HEK293 (cell line): Measurements from ENCODE around the gene CFAP53.

Source experiments
- CTCF ChIA-PET: fragments of 350-600 bp; formaldehyde crosslinking; extraction: SDS; loops from one replicate; lab custom pipeline; 2021; ENCODE audit warnings: antibody characterized with exemption; lab: Yijun Ruan, JAX
- POLR2A ChIA-PET: fragments of 300-600 bp; formaldehyde crosslinking; extraction: SDS; loops from one replicate; lab custom pipeline; 2020; ENCODE audit warnings: antibody characterized with exemption, inconsistent platforms; lab: Yijun Ruan, JAX
- H3K27ac ChIP-seq: fragments of 200-500 bp; sonication (Bioruptor generic); 2 replicates; pipeline ENCODE4 v1.5.1; 2014; ENCODE audit warnings: low read depth, low read length, control low read depth, inconsistent platforms; ENCODE audit errors: extremely low read depth
- H3K36me3 ChIP-seq, 2 experiments: fragments of 200-500 bp in 1 of 2; sonication (Bioruptor generic) in 1 of 2; 1 replicate in 1 of 2; 2 replicates in 1 of 2; pipeline ENCODE4 v1.5.1; 2014 to 2017; ENCODE audit warnings: inconsistent platforms in 2 of 2, low read length in 2 of 2; ENCODE audit not compliant: control insufficient read depth in 2 of 2, insufficient read depth in 1 of 2
- H3K4me1 ChIP-seq: fragments of 200-500 bp; sonication (Bioruptor generic); 2 replicates; pipeline ENCODE4 v1.5.1; 2014; ENCODE audit warnings: mild to moderate bottlenecking, low read length, inconsistent platforms; ENCODE audit not compliant: control insufficient read depth, insufficient read depth
- H3K4me3 ChIP-seq: 2 replicates; pipeline ENCODE4 v1.5.1; 2011; ENCODE audit warnings: low read depth, mild to moderate bottlenecking, control low read depth, low read length, moderate library complexity
- H3K9me3 ChIP-seq: fragments of 200-500 bp; sonication (Bioruptor generic); 2 replicates; pipeline ENCODE4 v1.5.1; 2014; ENCODE audit warnings: low read depth, low read length, inconsistent platforms; ENCODE audit not compliant: control insufficient read depth, insufficient read depth
- FEZF1 ChIP-seq: fragments of 450-650 bp; formaldehyde crosslinking; IDR thresholded peaks from 2 replicates; pipeline ENCODE4 v1.5.1; 2016; ENCODE audit warnings: missing biosample characterization, missing genetic modification characterization
- GFI1B ChIP-seq: fragments of 450-650 bp; formaldehyde crosslinking; IDR thresholded peaks from 2 replicates; pipeline ENCODE4 v1.5.1; 2016; ENCODE audit warnings: missing biosample characterization, missing genetic modification characterization
- OSR2 ChIP-seq: fragments of 450-650 bp; formaldehyde crosslinking; IDR thresholded peaks from 2 replicates; pipeline ENCODE4 v1.5.1; 2016; ENCODE audit warnings: missing biosample characterization, missing genetic modification characterization
- WT1 ChIP-seq: fragments of 450-650 bp; formaldehyde crosslinking; IDR thresholded peaks from 2 replicates; pipeline ENCODE4 v1.5.1; 2016; ENCODE audit warnings: missing biosample characterization, missing genetic modification characterization
- ZBTB8A ChIP-seq: fragments of 450-650 bp; formaldehyde crosslinking; IDR thresholded peaks from 2 replicates; pipeline ENCODE4 v1.5.1; 2016; ENCODE audit warnings: missing biosample characterization, missing genetic modification characterization
- ZFP3 ChIP-seq: fragments of 450-650 bp; formaldehyde crosslinking; IDR thresholded peaks from 2 replicates; pipeline ENCODE4 v1.5.1; 2016; ENCODE audit warnings: low read depth, missing biosample characterization, missing genetic modification characterization
- ZNF112 ChIP-seq: fragments of 450-650 bp; formaldehyde crosslinking; IDR thresholded peaks from 2 replicates; pipeline ENCODE4 v1.5.0; 2017; ENCODE audit warnings: missing biosample characterization, missing genetic modification characterization
- ZNF114 ChIP-seq: fragments of 450-650 bp; formaldehyde crosslinking; IDR thresholded peaks from 2 replicates; pipeline ENCODE4 v1.5.0; 2017; ENCODE audit warnings: missing biosample characterization, missing genetic modification characterization
- ZNF121 ChIP-seq: fragments of 450-650 bp; formaldehyde crosslinking; IDR thresholded peaks from 2 replicates; pipeline ENCODE4 v1.5.1; 2016; ENCODE audit warnings: missing biosample characterization, missing genetic modification characterization
- ZNF148 ChIP-seq: fragments of 450-650 bp; formaldehyde crosslinking; IDR thresholded peaks from 2 replicates; pipeline ENCODE4 v1.5.0; 2017; ENCODE audit warnings: missing biosample characterization, missing genetic modification characterization, borderline replicate concordance
- ZNF155 ChIP-seq: fragments of 450-650 bp; formaldehyde crosslinking; IDR thresholded peaks from 2 replicates; pipeline ENCODE4 v1.5.1; 2016; ENCODE audit warnings: missing biosample characterization, missing genetic modification characterization
- ZNF16 ChIP-seq: fragments of 450-650 bp; formaldehyde crosslinking; IDR thresholded peaks from 2 replicates; pipeline ENCODE4 v1.5.1; 2016; ENCODE audit warnings: low read depth, missing biosample characterization, missing genetic modification characterization
- ZNF18 ChIP-seq: fragments of 450-650 bp; formaldehyde crosslinking; IDR thresholded peaks from 2 replicates; pipeline ENCODE4 v1.5.1; 2016; ENCODE audit warnings: missing biosample characterization, missing genetic modification characterization
- ZNF223 ChIP-seq: fragments of 450-650 bp; formaldehyde crosslinking; IDR thresholded peaks from 2 replicates; pipeline ENCODE4 v1.5.1; 2016; ENCODE audit warnings: missing biosample characterization, missing genetic modification characterization
- ZNF23 ChIP-seq: fragments of 450-650 bp; formaldehyde crosslinking; IDR thresholded peaks from 2 replicates; pipeline ENCODE4 v1.5.1; 2016; ENCODE audit warnings: missing biosample characterization, missing genetic modification characterization, borderline replicate concordance
- ZNF510 ChIP-seq: fragments of 450-650 bp; formaldehyde crosslinking; IDR thresholded peaks from 2 replicates; pipeline ENCODE4 v1.5.1; 2018; ENCODE audit warnings: mild to moderate bottlenecking, missing genetic modification characterization, missing biosample characterization; ENCODE audit not compliant: insufficient replicate concordance
- ZNF514 ChIP-seq: fragments of 450-650 bp; formaldehyde crosslinking; IDR thresholded peaks from 2 replicates; pipeline ENCODE4 v1.5.1; 2016; ENCODE audit warnings: missing biosample characterization, missing genetic modification characterization
- ZNF544 ChIP-seq: fragments of 450-650 bp; formaldehyde crosslinking; IDR thresholded peaks from 2 replicates; pipeline ENCODE4 v1.5.0; 2017; ENCODE audit warnings: missing biosample characterization, missing genetic modification characterization
- ZNF549 ChIP-seq: fragments of 450-650 bp; IDR thresholded peaks from 2 replicates; pipeline ENCODE4 v1.5.1; 2018; ENCODE audit warnings: missing biosample characterization, missing genetic modification characterization, mild to moderate bottlenecking, inconsistent platforms, moderate library complexity
- ZNF558 ChIP-seq: fragments of 450-650 bp; formaldehyde crosslinking; IDR thresholded peaks from 2 replicates; pipeline ENCODE4 v1.5.1; 2016; ENCODE audit warnings: missing biosample characterization, missing genetic modification characterization
- ZNF664 ChIP-seq: fragments of 450-650 bp; formaldehyde crosslinking; IDR thresholded peaks from 2 replicates; pipeline ENCODE4 v1.5.1; 2016; ENCODE audit warnings: missing biosample characterization, missing genetic modification characterization
- ZNF777 ChIP-seq: fragments of 450-650 bp; formaldehyde crosslinking; IDR thresholded peaks from 2 replicates; pipeline ENCODE4 v1.5.1; 2017; ENCODE audit warnings: missing biosample characterization, missing genetic modification characterization, borderline replicate concordance
- TF ChIP-seq, protein P1 (sequence below): fragments of 450-650 bp; formaldehyde crosslinking; IDR thresholded peaks from 2 replicates; pipeline ENCODE4 v1.5.1; 2016; ENCODE audit warnings: missing biosample characterization, missing genetic modification characterization
- TF ChIP-seq, protein P2 (sequence below): sonication (generic); formaldehyde crosslinking; IDR thresholded peaks from 2 replicates; pipeline ENCODE4 v1.8.1; 2022; ENCODE audit warnings: mild to moderate bottlenecking, moderate library complexity, missing genetic modification reagents
- TF ChIP-seq, protein P3 (sequence below): fragments of 450-650 bp; formaldehyde crosslinking; IDR thresholded peaks from 2 replicates; pipeline ENCODE4 v1.5.1; 2016; ENCODE audit warnings: missing biosample characterization, missing genetic modification characterization
- TF ChIP-seq, protein P4 (sequence below): fragments of 450-650 bp; formaldehyde crosslinking; IDR thresholded peaks from 2 replicates; pipeline ENCODE4 v1.5.1; 2017; ENCODE audit warnings: missing biosample characterization, missing genetic modification characterization

CFAP53 gene

DNA sequence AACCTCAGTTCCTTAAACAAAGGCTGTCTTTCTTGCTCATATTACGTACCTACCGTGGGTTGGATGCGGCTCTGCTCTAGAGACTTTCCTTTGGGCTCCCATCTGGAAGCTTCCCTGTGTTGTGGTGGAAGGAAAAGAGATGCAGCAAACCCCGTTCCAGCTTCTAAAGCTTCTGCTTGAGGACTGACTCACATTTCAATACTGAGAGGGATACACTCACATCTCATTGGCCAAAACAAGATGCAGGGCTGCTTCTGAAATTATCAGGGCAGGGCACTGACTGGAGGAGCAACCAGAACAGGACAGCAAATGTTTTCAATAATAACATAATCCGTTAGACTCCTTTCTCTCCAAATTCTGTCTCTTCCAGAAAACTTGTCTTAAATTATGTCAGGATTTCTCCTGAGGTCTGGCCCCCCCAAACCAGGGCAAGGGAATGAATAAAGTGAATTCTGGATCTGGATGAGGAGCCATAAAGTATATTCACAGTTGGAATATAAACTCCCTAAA lies 66.9 kb downstream of the CFAP53 start:
- ChIA-PET POLR2A (no interaction called here), CTCF (interaction anchor here (0.7 to 2.3 kb wide), 3 partner anchors 182 to 336 kb away, joined by 3 to 7 read pairs (median 3); no protein-coding TSS in a partner anchor)
- Histone ChIP-seq H3K4me1 (no peaks in the 10 kb centered on the region), H3K9me3 (no peaks in the 10 kb centered on the region), H3K27ac (no peak overlapping the region), H3K36me3 (no peaks in the 10 kb centered on the region), H3K4me3 (no peak overlapping the region)
- TF ChIP-seq ZNF558 (tag by site-specific recombination): no peak
- TF ChIP-seq, protein P1, sequence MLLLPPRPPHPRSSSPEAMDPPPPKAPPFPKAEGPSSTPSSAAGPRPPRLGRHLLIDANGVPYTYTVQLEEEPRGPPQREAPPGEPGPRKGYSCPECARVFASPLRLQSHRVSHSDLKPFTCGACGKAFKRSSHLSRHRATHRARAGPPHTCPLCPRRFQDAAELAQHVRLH (tag by site-specific recombination): no peak
- no peak for TF ChIP-seq ZNF155 (tag by site-specific recombination)
- TF ChIP-seq ZNF549 (tag by site-specific recombination): no peak
- no peak for TF ChIP-seq ZNF777
- no peak for TF ChIP-seq ZFP3
- no peak for TF ChIP-seq ZNF18 (tag by site-specific recombination)
- TF ChIP-seq ZNF16 (tag by site-specific recombination): no peak
- TF ChIP-seq ZNF544 (tag by site-specific recombination): no peak
- TF ChIP-seq ZNF23 (tag by site-specific recombination): no peak
- TF ChIP-seq ZBTB8A (tag by site-specific recombination): no peak
- no peak for TF ChIP-seq ZNF514 (tag by site-specific recombination)
- no peak for TF ChIP-seq OSR2 (tag by site-specific recombination)
- TF ChIP-seq ZNF223 (tag by site-specific recombination): no peak
- no peak for TF ChIP-seq WT1 (tag by site-specific recombination)
- TF ChIP-seq, protein P2, sequence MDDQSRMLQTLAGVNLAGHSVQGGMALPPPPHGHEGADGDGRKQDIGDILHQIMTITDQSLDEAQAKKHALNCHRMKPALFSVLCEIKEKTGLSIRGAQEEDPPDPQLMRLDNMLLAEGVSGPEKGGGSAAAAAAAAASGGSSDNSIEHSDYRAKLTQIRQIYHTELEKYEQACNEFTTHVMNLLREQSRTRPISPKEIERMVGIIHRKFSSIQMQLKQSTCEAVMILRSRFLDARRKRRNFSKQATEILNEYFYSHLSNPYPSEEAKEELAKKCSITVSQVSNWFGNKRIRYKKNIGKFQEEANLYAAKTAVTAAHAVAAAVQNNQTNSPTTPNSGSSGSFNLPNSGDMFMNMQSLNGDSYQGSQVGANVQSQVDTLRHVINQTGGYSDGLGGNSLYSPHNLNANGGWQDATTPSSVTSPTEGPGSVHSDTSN (CRISPR knock-in tag): no peak
- TF ChIP-seq, protein P3, sequence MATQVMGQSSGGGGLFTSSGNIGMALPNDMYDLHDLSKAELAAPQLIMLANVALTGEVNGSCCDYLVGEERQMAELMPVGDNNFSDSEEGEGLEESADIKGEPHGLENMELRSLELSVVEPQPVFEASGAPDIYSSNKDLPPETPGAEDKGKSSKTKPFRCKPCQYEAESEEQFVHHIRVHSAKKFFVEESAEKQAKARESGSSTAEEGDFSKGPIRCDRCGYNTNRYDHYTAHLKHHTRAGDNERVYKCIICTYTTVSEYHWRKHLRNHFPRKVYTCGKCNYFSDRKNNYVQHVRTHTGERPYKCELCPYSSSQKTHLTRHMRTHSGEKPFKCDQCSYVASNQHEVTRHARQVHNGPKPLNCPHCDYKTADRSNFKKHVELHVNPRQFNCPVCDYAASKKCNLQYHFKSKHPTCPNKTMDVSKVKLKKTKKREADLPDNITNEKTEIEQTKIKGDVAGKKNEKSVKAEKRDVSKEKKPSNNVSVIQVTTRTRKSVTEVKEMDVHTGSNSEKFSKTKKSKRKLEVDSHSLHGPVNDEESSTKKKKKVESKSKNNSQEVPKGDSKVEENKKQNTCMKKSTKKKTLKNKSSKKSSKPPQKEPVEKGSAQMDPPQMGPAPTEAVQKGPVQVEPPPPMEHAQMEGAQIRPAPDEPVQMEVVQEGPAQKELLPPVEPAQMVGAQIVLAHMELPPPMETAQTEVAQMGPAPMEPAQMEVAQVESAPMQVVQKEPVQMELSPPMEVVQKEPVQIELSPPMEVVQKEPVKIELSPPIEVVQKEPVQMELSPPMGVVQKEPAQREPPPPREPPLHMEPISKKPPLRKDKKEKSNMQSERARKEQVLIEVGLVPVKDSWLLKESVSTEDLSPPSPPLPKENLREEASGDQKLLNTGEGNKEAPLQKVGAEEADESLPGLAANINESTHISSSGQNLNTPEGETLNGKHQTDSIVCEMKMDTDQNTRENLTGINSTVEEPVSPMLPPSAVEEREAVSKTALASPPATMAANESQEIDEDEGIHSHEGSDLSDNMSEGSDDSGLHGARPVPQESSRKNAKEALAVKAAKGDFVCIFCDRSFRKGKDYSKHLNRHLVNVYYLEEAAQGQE (tag by site-specific recombination): no peak
- no peak for TF ChIP-seq ZNF510

- ChIA-PET POLR2A (interaction anchor here (0.8 kb wide), 1 partner anchor 13 kb away, joined by 3 read pairs; no protein-coding TSS in a partner anchor), CTCF (interaction anchor here (0.5 to 2.9 kb wide), 18 partner anchors 8 to 1259 kb away, joined by 3 to 14 read pairs (median 4); no protein-coding TSS in a partner anchor)
- TF ChIP-seq GFI1B (tag by site-specific recombination): no peak
- TF ChIP-seq ZNF664 (tag by site-specific recombination): no peak
- no peak for TF ChIP-seq ZNF148 (tag by site-specific recombination)
- TF ChIP-seq ZNF23 (tag by site-specific recombination): no peak
- no peak for TF ChIP-seq ZNF112
- TF ChIP-seq ZNF114 (tag by site-specific recombination): no peak
- TF ChIP-seq, protein P4, sequence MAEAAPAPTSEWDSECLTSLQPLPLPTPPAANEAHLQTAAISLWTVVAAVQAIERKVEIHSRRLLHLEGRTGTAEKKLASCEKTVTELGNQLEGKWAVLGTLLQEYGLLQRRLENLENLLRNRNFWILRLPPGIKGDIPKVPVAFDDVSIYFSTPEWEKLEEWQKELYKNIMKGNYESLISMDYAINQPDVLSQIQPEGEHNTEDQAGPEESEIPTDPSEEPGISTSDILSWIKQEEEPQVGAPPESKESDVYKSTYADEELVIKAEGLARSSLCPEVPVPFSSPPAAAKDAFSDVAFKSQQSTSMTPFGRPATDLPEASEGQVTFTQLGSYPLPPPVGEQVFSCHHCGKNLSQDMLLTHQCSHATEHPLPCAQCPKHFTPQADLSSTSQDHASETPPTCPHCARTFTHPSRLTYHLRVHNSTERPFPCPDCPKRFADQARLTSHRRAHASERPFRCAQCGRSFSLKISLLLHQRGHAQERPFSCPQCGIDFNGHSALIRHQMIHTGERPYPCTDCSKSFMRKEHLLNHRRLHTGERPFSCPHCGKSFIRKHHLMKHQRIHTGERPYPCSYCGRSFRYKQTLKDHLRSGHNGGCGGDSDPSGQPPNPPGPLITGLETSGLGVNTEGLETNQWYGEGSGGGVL: no peak
- no peak for TF ChIP-seq ZNF121
- no peak for TF ChIP-seq FEZF1 (tag by site-specific recombination)
Measured at GRCh38 chr18:50196261-50196660, 70.0 kb downstream of the CFAP53 start.

More at GRCh38 chr18:50196261-50196660, 70.0 kb downstream of the CFAP53 start:
- H3K9me3 ChIP-seq: no peaks in the 10 kb centered on the region
- no peaks in the 10 kb centered on the region for H3K36me3 ChIP-seq
- no peak overlapping the region for H3K27ac ChIP-seq
- H3K4me3 ChIP-seq: no peak overlapping the region
- H3K4me1 ChIP-seq: no peaks in the 10 kb centered on the region
